ENCODE results near the gene XPO4. TPM values are rescaled to one million over a fixed set of nuclear protein-coding genes. Genes with fewer than 3 reads are reported as not detected.
"Not testable (repeated sequence)": the region's sequence is repeated elsewhere in the genome, so short reads cannot be mapped to it uniquely, and the experiment has no call there.

The XPO4 gene
- polyA plus RNA-seq, 1 of the 3 experiments (the other 2 are of a cell fraction) = 4.2 TPM

- peak overlapping the region; percentile 41; the same call in 1 of the 2 replicates for H3K4me2 ChIP-seq
- no peaks in the 10 kb centered on the region for H3K9me2 ChIP-seq
- no peaks in the 10 kb centered on the region for H3K36me3 ChIP-seq (replicated peaks in 1 of 2; ENCODE audit: control insufficient read depth in 1 of 2, insufficient read depth in 2 of 2, low read length in 1 of 2)
- H3K79me2 ChIP-seq (ENCODE audit: insufficient read depth) = no peaks in the 10 kb centered on the region
- peak overlapping the region; percentile 58; the same call in 1 of the 2 replicates for H3K9ac ChIP-seq
- no peaks in the 10 kb centered on the region for H3K27me3 ChIP-seq (ENCODE audit: insufficient read depth)
- H3K4me3 ChIP-seq (ENCODE audit: low read depth in 2 of 2, low read length in 1 of 2) = no peak overlapping the region
- WGBS (ENCODE audit: low lambda C conversion rate) = 67% methylated on average over 22 of the region's 22 CpGs
- TF ChIP-seq POLR2AphosphoS5 (IDR thresholded peaks at IDR 0.05; ENCODE audit: low read depth, low read length) (no peak), JUND (IDR thresholded peaks at IDR 0.05) (no peak), RXRA (IDR thresholded peaks at IDR 0.05; ENCODE audit: borderline replicate concordance, low read depth) (no peak), RCOR1 (IDR thresholded peaks at IDR 0.05; ENCODE audit: low read length) (no peak), FOXM1 (IDR thresholded peaks at IDR 0.05; ENCODE audit: low read depth) (no peak), EZH2phosphoT487 (IDR thresholded peaks at IDR 0.05; ENCODE audit: borderline replicate concordance, low read depth) (no peak)
- ChIA-PET CTCF (interaction anchor here (0.6 to 3.6 kb wide), 29 partner anchors 9 to 1852 kb away, joined by 3 to 15 read pairs (median 4); partner anchors contain the start of genes MRPL57 and SKA3), POLR2A (interaction anchor here (1.0 kb wide), 1 partner anchor 237 kb away, joined by 4 read pairs; no protein-coding TSS in a partner anchor)
- no peaks in the 10 kb centered on the region for H3F3A ChIP-seq (replicated peaks; ENCODE audit: insufficient read depth)
- no peaks in the 10 kb centered on the region for H4K20me1 ChIP-seq (ENCODE audit: insufficient read depth)
- H2AFZ ChIP-seq (ENCODE audit: low read depth) = peak overlapping the region; percentile 76
- peak overlapping the region in 1 of 2 experiments; percentile 86; a peak in 2 of 4 replicates for H3K27ac ChIP-seq (ENCODE audit: low read depth in 2 of 2, low read length in 1 of 2)
- DNase-seq = no peak
- H3K4me1 ChIP-seq (ENCODE audit: control insufficient read depth in 1 of 2, insufficient read depth in 2 of 2, low read depth in 1 of 2, low read length in 1 of 2) = peaks cover 0 to 3% of the 10 kb centered on the region in 2 experiments; a peak in 1 of 4 replicates
- H3K9me3 ChIP-seq = no peaks in the 10 kb centered on the region
These were observed 40.5 kb upstream of the XPO4 start for GRCh38 chr13:20942938-20943559.

- 78% methylated on average over 10 of the region's 10 CpGs for WGBS (ENCODE audit: low lambda C conversion rate)
- POLR2A ChIA-PET = interaction anchor here (0.6 kb wide), 1 partner anchor 38 kb away, joined by 3 read pairs; the partner anchor contains the start of gene XPO4
- H3K36me3 ChIP-seq (replicated peaks in 1 of 2; ENCODE audit: control insufficient read depth in 1 of 2, insufficient read depth in 2 of 2, low read length in 1 of 2); H3K27me3 ChIP-seq (ENCODE audit: insufficient read depth); H3K27ac ChIP-seq (ENCODE audit: low read depth in 2 of 2, low read length in 1 of 2); DNase-seq; H3K9ac ChIP-seq; H3K4me1 ChIP-seq (ENCODE audit: control insufficient read depth in 1 of 2, insufficient read depth in 2 of 2, low read depth in 1 of 2, low read length in 1 of 2); H3F3A ChIP-seq (replicated peaks; ENCODE audit: insufficient read depth); H4K20me1 ChIP-seq (ENCODE audit: insufficient read depth); CTCF ChIA-PET; H3K4me3 ChIP-seq (ENCODE audit: low read depth in 2 of 2, low read length in 1 of 2); H3K9me3 ChIP-seq; H3K4me2 ChIP-seq; H3K79me2 ChIP-seq (ENCODE audit: insufficient read depth); H2AFZ ChIP-seq (ENCODE audit: low read depth); H3K9me2 ChIP-seq: not testable (repeated sequence)
These were observed 38.0 kb upstream of the XPO4 start for GRCh38 chr13:20940511-20940910.

- Histone ChIP-seq H3K36me3 (replicated peaks in 1 of 2; ENCODE audit: control insufficient read depth in 1 of 2, insufficient read depth in 2 of 2, low read length in 1 of 2) (no peaks in the 10 kb centered on the region), H3F3A (replicated peaks; ENCODE audit: insufficient read depth) (no peaks in the 10 kb centered on the region), H3K4me1 (ENCODE audit: control insufficient read depth in 1 of 2, insufficient read depth in 2 of 2, low read depth in 1 of 2, low read length in 1 of 2) (no peaks in the 10 kb centered on the region), H3K9ac (no peak overlapping the region), H3K4me3 (ENCODE audit: low read depth in 2 of 2, low read length in 1 of 2) (no peak overlapping the region), H3K79me2 (ENCODE audit: insufficient read depth) (no peaks in the 10 kb centered on the region), H3K9me3 (no peaks in the 10 kb centered on the region), H4K20me1 (ENCODE audit: insufficient read depth) (no peaks in the 10 kb centered on the region), H3K27me3 (ENCODE audit: insufficient read depth) (no peaks in the 10 kb centered on the region), H3K4me2 (no peak overlapping the region), H3K27ac (ENCODE audit: low read depth in 2 of 2, low read length in 1 of 2) (no peak overlapping the region), H3K9me2 (no peaks in the 10 kb centered on the region), H2AFZ (ENCODE audit: low read depth) (no peak overlapping the region)
- ChIA-PET CTCF (interaction anchor here (0.8 kb wide), 1 partner anchor 112 kb away, joined by 3 read pairs; no protein-coding TSS in a partner anchor), POLR2A (interaction anchor here (0.6 kb wide), 1 partner anchor 37 kb away, joined by 3 read pairs; the partner anchor contains the start of gene XPO4)
- no peak for DNase-seq
- 57% methylated on average over 3 of the region's 3 CpGs for WGBS (ENCODE audit: low lambda C conversion rate)
- no peak for TF ChIP-seq JUND (IDR thresholded peaks at IDR 0.05)
- no peak for TF ChIP-seq FOXM1 (IDR thresholded peaks at IDR 0.05; ENCODE audit: low read depth)
- TF ChIP-seq MXI1 (IDR thresholded peaks at IDR 0.05; ENCODE audit: low read depth, low read length) = no peak
- TF ChIP-seq CTCF (IDR thresholded peaks at IDR 0.05) = no peak
- TF ChIP-seq GABPA (IDR thresholded peaks at IDR 0.05; ENCODE audit: low read depth) = no peak
- TF ChIP-seq TEAD4 (IDR thresholded peaks at IDR 0.05; ENCODE audit: borderline replicate concordance, insufficient read depth) = no peak
- no peak for TF ChIP-seq MAX (IDR thresholded peaks at IDR 0.05; ENCODE audit: low read depth)
- no peak for TF ChIP-seq ELF1 (IDR thresholded peaks at IDR 0.05)
- no peak for TF ChIP-seq IRF3 (IDR thresholded peaks at IDR 0.05; ENCODE audit: low read depth, low read length)
- no peak for TF ChIP-seq TAF1 (IDR thresholded peaks at IDR 0.05; ENCODE audit: borderline replicate concordance, low read depth, low read length)
- TF ChIP-seq TCF12 (IDR thresholded peaks at IDR 0.05) = no peak
- no peak for TF ChIP-seq FOXJ3 (CRISPR knock-in tag; IDR thresholded peaks at IDR 0.05)
- TF ChIP-seq GATA2 (CRISPR knock-in tag; IDR thresholded peaks at IDR 0.05) = no peak
These were observed 37.5 kb upstream of the XPO4 start for GRCh38 chr13:20940083-20940482.
